GM21360 (cell line): ENCODE measurements around the gene SCAMP4.
A peak's percentile ranks its signal among the peaks of the same experiment; 100 is the strongest.
"Not testable (repeated sequence)": the region's sequence is repeated elsewhere in the genome, so short reads cannot be mapped to it uniquely, and the experiment has no call there.

Experiments used
- ATAC-seq: cut with Tn5 transposase; IDR thresholded peaks from one replicate; pipeline ENCODE4 v1.9.1; 2021; ENCODE audit warnings: mild to moderate bottlenecking, moderate library complexity; ENCODE audit not compliant: unreplicated experiment

Gene SCAMP4

DNA sequence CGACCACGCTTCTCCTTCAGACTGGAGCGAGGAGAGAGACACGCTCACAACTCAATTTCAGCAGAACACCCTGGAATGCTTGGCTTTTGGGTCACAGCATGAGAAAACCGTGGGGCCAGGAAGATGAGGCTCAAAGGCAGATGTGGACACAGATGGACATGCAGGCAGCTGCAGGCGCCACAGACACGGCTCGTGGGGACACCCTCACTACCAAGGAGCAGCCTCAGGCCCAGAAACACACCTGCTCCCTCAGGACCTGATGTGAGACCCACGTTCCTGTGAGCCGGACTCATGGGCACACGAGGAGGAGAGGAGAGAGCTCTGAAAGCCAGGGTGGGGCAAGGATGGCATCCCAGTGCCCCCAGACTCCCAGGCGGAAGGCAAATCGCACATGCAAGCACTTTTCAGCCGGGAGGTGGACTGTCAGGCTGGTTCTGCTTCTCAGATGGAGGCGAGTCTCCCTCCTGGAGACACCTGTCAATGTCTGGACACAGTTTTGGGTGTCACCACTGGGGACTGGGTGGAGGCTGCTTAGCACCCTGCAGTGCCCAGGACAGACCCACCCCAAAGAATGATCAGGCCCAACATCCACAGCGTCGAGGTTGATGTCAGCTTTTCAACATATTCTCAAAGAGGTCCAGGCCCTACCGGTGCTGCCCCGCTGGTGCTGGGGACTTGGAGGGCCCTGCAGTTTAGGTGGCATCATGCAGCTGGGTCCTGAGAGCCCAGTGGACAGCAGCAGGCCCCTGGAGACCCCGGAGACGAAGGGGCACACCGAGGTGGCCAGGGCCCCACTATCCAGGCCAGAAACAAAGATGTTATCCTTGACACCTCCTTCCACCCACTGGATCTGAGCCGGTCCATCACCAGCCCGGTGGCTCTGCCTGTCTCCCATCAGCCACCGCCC lies 22.2 kb upstream of the SCAMP4 start:
- ATAC-seq, result no peak

DNA sequence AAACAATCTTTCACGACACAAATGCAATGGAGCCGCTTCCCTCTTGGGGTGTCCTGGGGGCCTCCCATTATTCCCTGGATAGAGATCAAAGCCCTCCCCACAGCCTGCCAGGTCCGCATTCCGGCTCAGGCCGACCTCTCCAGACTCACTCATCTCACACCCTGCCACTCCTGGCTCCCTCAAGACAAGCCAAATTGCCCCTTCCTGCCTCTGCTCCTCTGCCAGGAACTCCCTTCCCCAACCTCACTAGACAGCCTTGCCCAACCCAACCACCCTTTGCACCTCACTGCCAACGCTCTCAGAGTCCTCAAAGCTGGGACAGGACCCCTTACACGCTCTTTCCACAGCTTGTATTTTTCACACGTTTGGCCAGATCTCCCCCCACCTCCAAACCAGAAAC lies 21.4 kb upstream of the SCAMP4 start:
- ATAC-seq, result no peak

GRCh38 chr19:1884291-1884718 lies 20.9 kb upstream of the SCAMP4 start:
- no peak for ATAC-seq

DNA sequence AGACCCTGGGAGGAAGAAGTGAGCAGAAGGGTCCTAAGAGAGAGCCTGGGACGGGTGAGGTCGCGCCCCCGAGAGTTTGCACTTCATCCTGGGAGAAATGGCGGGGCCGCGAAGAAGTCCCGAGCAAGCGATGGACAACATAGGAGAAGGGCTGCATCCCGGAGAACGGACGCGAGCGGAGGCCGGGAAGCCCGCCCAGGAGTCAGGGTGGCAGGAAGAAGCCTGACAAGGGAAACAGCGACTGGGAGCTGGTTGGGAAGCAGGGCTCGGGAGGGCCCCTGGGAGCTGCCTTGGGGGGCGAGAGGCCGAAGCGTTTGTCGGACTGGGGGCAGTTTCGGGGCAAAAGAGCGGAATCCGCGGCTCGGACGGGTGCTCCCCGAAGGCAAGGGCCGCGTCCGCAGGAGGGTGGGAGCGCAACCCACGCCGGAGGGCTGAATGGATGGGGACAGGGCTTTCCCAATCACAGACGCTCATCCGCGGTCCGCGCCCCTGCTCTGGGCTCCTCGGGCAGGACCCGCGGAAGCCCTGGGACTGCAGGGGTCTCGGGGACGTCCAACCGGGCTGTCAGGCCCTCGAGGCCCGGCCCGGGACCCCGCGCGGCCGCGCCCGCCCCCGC lies 20.4 kb upstream of the SCAMP4 start:
- ATAC-seq, result peak; percentile 6

DNA sequence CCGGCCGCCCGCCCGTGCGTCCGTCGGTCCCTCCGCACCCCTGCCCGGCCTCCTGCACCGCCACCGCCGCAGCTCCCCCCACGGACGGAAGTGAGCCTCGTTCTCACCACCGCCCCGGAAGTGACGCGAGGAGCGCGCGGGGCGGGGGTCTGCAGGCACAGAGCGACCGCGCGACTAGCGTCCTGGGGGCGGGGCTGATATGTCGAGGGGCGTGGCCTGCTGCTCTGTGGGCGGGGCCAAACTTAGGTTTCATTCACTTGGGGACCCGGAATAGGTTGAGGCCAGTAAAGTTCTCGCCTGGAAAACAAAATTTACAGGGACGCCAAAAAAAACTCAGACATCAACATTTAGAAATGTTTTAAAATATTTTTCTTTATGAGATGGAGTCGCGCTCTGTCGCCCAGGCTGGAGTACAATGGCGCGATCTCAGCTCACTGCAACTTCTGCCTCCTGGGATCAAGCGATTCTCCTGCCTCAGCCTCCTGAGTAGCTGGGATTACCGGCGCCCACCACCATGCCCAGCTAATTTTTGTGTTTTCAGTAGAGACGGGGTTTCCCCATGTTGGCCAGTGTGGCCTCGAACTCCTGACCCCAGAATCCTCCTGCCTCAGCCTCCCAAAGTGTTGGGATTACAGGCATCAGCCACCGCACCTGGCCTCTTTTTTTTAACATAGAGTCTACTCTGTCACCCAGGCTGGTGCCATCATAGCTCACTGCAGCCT lies 19.6 kb upstream of the SCAMP4 start, which contains the start of gene ABHD17A:
Gene ABHD17A (minus strand): TSS at position 99 of the 722 bp plus-strand sequence. CDS start 3,930 bp downstream, outside the sequence.
- ATAC-seq, result peak; percentile 88

- not testable (repeated sequence) for ATAC-seq
These were observed 18.8 kb upstream of the SCAMP4 start for GRCh38 chr19:1886360-1886759.

GRCh38 chr19:1888385-1888784 lies 16.8 kb upstream of the SCAMP4 start:
- no peak for ATAC-seq

- no peak for ATAC-seq
These were observed 15.3 kb upstream of the SCAMP4 start for GRCh38 chr19:1889907-1890306.

- ATAC-seq, result no peak
These were observed 11.4 kb upstream of the SCAMP4 start for GRCh38 chr19:1893791-1894190.

DNA sequence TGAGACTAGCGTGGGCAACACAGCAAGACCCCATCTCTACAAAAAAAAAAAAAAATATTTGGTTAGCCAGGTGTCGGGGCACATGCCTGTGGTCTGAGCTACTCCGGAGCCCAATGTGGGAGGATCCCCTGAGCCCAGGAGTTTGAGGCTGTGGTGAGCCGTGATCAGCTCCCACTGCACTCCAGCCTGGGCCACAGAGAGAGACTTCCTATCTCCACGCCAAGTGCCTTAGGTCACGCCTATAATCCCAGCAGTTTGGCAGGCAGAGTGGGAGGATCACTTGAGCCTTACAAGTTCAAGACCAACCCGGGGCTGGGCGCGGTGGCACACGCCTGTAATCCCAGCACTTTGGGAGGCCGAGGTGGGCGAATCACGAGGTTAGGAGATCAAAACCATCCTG lies 8.7 kb upstream of the SCAMP4 start:
- no peak for ATAC-seq

DNA sequence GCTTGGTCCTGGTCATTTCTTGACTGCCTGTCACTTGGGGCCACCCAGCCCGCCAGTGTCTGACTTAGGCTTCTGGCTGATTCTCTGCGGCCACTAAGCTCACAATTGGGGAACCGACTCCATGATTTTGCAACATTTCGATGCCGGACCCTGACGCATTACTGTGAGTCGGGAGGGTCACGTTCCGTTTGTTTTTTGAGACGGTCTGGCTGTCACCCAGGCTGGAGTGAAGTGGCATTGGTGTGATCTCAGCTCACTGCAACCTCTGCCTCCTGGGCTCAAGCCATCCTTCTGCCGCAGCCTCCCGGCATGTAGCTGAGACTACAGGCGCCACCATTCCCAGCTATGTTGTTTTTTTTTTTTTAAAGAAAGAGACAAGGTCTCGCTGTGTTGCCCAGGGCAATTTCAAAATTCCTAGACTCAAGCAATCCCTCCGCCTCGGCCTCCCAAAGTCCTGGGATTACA lies 3.2 kb upstream of the SCAMP4 start:
- no peak for ATAC-seq

- ATAC-seq, result no peak
These were observed 2.3 kb upstream of the SCAMP4 start for GRCh38 chr19:1902923-1903322.

DNA sequence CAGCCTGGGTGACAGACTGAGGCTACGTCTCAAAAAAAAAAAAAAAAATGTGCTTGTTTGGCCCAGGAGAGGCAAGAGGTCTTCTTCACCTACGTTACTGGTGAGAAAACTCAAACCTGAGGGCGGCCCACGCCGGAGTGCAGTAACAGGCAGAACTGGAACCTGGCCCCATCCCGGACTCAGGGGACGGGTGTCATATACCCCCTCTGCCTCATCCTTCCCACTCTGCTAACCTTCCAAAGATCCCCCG lies 414 bp upstream of the SCAMP4 start:
- peak; percentile 15 for ATAC-seq

DNA sequence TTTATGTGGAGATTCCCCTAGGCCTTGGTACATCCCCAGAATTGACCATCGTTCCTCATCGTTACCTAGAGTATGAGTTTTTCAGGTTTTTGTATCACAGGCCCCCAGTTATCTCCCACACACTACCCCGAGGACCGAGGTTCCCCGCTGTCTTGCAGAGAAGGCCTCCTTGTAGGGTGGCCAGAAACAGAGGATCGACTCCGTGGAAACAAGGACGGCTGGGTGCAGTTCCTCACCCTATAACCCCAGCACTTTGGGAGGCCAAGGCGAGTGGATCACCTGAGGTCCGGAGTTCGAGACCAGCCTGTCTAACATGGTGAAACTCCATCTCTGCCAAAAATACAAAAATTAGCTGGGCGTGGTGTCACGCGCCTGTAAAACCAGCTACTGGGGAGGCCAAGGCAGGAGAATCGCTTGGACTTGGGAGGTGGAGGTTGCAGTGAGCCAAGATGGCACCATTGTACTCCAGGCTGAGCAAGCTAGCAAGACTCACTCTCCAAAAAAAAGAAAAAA lies 720 bp downstream of the SCAMP4 start:
- no peak for ATAC-seq

- no peak for ATAC-seq
These were observed 1.9 kb downstream of the SCAMP4 start for GRCh38 chr19:1906985-1907562.

DNA sequence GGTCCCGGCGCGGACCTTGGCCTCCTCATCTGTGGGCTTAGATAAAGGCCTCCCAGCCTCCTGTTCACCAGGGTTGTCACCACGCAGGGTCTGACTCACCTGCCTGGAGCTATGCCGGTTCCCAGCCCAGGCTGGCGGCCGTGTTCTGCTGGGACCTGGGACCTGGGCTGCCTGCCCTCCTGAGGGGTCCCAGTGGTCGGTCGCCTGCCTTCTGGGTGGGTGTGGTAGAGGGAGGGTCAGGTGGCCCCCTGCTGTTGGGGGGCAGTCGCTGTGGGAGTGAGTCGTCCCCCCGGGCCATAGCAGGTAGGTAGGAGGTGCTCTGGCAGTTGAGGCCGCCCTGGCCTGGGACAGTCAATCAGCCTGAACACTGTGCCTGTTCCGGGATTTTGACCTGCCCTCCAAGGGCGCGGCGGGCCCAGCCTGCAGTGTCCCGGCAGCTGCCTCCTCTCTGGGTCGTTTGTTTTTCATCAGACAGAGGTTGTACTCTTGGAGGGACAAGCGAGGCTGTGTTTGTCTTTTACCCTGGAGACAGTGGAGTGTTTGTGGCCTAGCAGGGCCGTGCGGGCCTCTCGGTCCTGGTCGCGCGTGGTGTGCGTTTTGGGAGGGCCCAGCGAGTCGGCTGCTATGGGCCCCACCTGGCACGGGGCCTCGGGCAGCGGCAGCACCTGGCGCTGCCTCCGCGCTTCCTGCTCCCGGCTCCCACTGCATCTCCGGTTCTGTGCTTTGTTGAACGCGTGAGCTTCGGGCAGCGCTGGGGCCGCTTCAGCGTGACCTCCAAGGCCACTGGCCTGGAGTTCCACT lies 2.6 kb downstream of the SCAMP4 start:
- ATAC-seq, result no peak

- ATAC-seq, result no peak
These were observed 3.1 kb downstream of the SCAMP4 start for GRCh38 chr19:1908364-1908678.

DNA sequence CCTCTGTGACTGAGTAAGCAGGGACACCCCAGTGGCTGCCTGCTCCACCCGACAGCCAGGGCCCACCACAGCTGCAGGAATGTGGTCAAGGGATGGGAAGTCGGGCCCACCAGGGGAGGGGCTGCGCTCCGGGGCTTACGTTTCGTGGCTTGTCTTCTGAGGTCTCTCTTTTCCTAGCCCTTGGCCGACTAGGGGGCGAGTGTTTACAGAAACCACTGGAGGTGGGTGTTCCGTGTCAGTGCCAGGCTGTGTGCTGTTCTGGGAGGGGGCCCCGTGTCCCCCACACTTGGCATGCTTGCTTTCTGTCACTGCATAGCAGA lies 4.5 kb downstream of the SCAMP4 start:
- ATAC-seq, result no peak

GRCh38 chr19:1910177-1910576 lies 5.0 kb downstream of the SCAMP4 start:
- ATAC-seq, result no peak

GRCh38 chr19:1911098-1911497 lies 5.9 kb downstream of the SCAMP4 start:
- no peak for ATAC-seq

DNA sequence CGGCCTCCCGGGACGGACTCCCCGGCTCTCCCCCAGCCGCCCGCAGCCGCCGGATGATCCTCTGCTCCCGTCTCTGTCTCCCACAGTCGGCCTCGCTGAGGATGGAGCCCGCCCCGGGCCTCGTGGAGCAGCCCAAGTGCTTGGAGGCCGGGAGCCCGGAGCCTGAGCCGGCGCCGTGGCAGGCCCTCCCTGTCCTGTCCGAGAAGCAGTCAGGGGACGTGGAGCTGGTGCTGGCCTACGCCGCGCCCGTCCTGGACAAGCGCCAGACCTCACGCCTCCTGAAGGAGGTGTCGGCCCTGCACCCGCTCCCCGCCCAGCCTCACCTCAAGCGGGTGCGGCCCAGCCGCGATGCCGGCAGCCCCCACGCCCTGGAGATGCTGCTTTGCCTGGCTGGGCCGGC lies 6.8 kb downstream of the SCAMP4 start:
- no peak for ATAC-seq
